GM21447 (cell line): ENCODE measurements around the gene COMT.

Source experiments
- ATAC-seq: cut with Tn5 transposase; IDR thresholded peaks from one replicate; pipeline ENCODE4 v1.9.1; 2021; ENCODE audit not compliant: unreplicated experiment

COMT gene

GRCh38 chr22:19981171-19981960 lies 39.8 kb downstream of the COMT start:
- ATAC-seq = no peak

- ATAC-seq = no peak
These were observed 40.7 kb downstream of the COMT start for GRCh38 chr22:19981961-19982920.

- ATAC-seq = no peak
These were observed 41.5 kb downstream of the COMT start for GRCh38 chr22:19982991-19983578.

GRCh38 chr22:19983741-19984140 lies 42.2 kb downstream of the COMT start:
- no peak for ATAC-seq

GRCh38 chr22:19984201-19984753 lies 42.7 kb downstream of the COMT start:
- ATAC-seq = no peak

- no peak for ATAC-seq
These were observed 43.6 kb downstream of the COMT start for GRCh38 chr22:19984851-19985811.

GRCh38 chr22:19986011-19986409 lies 44.4 kb downstream of the COMT start:
- no peak for ATAC-seq

GRCh38 chr22:19986410-19987341 lies 45.1 kb downstream of the COMT start:
- ATAC-seq = peak; percentile 58

- ATAC-seq = no peak
These were observed 46.1 kb downstream of the COMT start for GRCh38 chr22:19987394-19988306.

GRCh38 chr22:19988331-19988808 lies 46.8 kb downstream of the COMT start:
- no peak for ATAC-seq

- ATAC-seq = no peak
These were observed 47.6 kb downstream of the COMT start for GRCh38 chr22:19988965-19989724.

- no peak for ATAC-seq
These were observed 48.1 kb downstream of the COMT start for GRCh38 chr22:19989725-19990067.

GRCh38 chr22:19990188-19990587 lies 48.6 kb downstream of the COMT start:
- ATAC-seq = no peak

GRCh38 chr22:19990609-19991394 lies 49.2 kb downstream of the COMT start:
- ATAC-seq = no peak

GRCh38 chr22:19991395-19991644 lies 49.7 kb downstream of the COMT start:
- ATAC-seq = no peak

- no peak for ATAC-seq
These were observed 50.3 kb downstream of the COMT start for GRCh38 chr22:19991645-19992451.
